ENCODE results near the gene NDUFAF8. TPM values are rescaled to one million over a fixed set of nuclear protein-coding genes. Genes with fewer than 3 reads are reported as not detected.

Gene NDUFAF8
- total RNA-seq, 4 donors from 2014 or later: 22.0 to 67.0 (median 34.3) TPM

- DNase-seq: no peak
- 0% methylated on average over 1 of the region's 26 CpGs; no CpG with 5 or more reads in 1 of the 2 donors for WGBS, 2 donors
- Histone ChIP-seq H3K9me3 (no peaks in the 10 kb centered on the region), H3K4me1 (peaks cover 27 to 59% (median 30%) of the 10 kb centered on the region in 3 donors), H3K27ac (peak overlapping the region; percentile 23 to 88 (median 78)), H3K4me3 (peak overlapping the region; percentile 63 to 99 (median 81)), H3K36me3 (peaks cover 0 to 46% (median 2%) of the 10 kb centered on the region in 3 donors), H3K27me3 (no peaks in the 10 kb centered on the region)
- peak in 1 of 6 experiments; percentile 7 for TF ChIP-seq CTCF (IDR thresholded peaks at IDR 0.05)
- TF ChIP-seq POLR2A (IDR thresholded peaks at IDR 0.05): no peak
- intact Hi-C loops (cut with DNase I): no loop called here
These were observed 666 bp upstream of the NDUFAF8 start for GRCh38 chr17:81238490-81238814.

DNA sequence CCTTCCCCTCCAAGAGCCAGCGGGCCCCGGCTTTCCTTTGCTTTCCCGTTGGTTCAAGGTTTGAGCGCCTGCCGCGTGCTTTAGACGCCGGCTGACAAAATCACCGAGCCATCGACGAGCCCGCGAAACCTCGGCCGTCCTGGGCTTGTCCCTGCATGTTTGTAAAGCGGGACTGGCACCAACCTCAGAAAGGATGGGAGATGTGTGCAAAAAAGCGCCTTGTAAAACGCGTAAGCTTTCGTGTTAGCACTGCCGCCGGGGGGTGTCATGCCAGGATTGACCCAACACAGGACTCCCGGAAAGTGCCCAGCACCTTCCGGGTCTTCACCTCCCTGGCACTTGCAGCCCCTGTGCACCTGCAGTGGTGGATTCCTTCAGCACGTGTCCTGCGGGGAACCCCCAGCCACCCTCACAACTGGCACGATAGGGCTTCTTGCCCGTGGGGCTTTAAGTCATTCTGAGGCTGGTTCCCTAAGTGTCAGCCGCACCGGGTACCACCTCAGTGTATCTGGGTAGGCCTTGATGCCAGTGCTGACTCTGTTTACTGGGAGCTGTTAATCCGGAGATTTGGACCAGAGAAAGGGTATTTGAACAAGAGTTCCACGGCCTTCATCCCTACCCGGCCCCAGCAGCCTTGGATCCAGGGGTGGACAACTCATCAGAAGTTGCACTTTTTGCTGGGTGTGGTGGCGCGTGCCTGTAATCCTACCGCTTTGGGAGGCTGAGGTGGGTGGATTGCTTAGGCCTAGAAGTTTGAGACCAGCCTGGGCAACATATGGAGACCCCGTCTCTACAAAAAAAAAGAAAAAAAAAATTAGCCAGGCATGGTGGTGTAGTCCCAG is 817 bp downstream of the NDUFAF8 start:
- DNase-seq: no peak
- H3K27ac ChIP-seq: peak overlapping the region; percentile 77 to 93 (median 88)
- 0 to 32% methylated on average over 14 of the region's 37 CpGs for WGBS, 2 donors
- H3K4me1 ChIP-seq: peaks cover 27 to 59% (median 30%) of the 10 kb centered on the region in 3 donors
- TF ChIP-seq POLR2A (IDR thresholded peaks at IDR 0.05) (no peak), CTCF (IDR thresholded peaks at IDR 0.05) (no peak)
- no peaks in the 10 kb centered on the region for H3K9me3 ChIP-seq
- no peaks in the 10 kb centered on the region for H3K27me3 ChIP-seq
- H3K36me3 ChIP-seq: peaks cover 0 to 35% (median 0%) of the 10 kb centered on the region in 3 donors
- H3K4me3 ChIP-seq: peak overlapping the region; percentile 63 to 99 (median 81)
- intact Hi-C loops (cut with DNase I): no loop called here

DNA sequence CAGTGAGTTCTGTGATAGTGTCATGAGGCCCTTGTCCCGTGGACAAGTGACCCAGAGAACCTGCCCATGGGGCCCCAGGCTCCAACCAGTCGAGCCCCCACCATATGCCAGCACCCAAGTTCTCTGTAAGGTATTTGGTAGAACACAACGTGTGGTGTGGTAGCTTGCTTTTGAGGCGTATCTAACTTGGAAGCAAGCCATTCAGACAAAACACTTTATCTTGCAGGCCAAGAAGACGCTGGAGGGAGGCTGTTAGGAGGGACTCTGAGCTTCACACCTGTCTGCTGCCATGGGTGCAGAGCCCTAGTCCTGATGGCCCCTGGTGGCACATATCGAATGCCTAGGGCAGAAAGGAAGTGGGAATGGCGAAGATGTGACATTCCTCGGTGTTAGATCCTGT is 1.6 kb downstream of the NDUFAF8 start:
- Histone ChIP-seq H3K27me3 (no peaks in the 10 kb centered on the region), H3K9me3 (no peaks in the 10 kb centered on the region), H3K4me1 (peaks cover 27 to 55% (median 30%) of the 10 kb centered on the region in 3 donors), H3K4me3 (no peak overlapping the region), H3K36me3 (peaks cover 0 to 36% (median 0%) of the 10 kb centered on the region in 3 donors), H3K27ac (no peak overlapping the region)
- no peak for DNase-seq
- no peak for TF ChIP-seq POLR2A (IDR thresholded peaks at IDR 0.05)
- TF ChIP-seq CTCF (IDR thresholded peaks at IDR 0.05): no peak
- intact Hi-C loops (cut with DNase I): no loop called here
- 44 to 53% methylated on average over 5 to 7 of the region's 8 CpGs for WGBS, 2 donors

DNA sequence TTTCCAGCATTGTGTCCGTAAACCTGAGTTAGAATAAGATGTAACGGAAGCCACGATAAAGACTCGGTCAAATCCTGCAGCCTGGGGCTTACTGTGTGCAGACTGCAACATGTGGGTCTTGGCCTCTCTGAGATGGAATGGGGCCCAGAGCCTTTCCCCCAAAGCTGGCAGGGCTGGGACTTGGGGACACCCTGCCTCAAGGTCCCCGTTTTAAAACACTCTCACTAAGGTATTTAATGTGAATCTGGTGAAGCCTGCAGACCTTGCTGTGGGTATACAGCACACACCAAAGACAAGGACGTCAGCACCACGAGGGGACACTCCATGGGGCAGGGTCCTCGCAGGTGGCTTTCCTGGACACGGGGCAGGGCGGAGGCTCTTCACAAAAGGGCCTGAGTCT is 2.1 kb downstream of the NDUFAF8 start:
- Histone ChIP-seq H3K4me3 (no peak overlapping the region), H3K4me1 (peaks cover 27 to 50% (median 30%) of the 10 kb centered on the region in 3 donors), H3K36me3 (peaks cover 0 to 36% (median 0%) of the 10 kb centered on the region in 3 donors), H3K27ac (no peak overlapping the region), H3K9me3 (no peaks in the 10 kb centered on the region), H3K27me3 (no peaks in the 10 kb centered on the region)
- intact Hi-C loops (cut with DNase I): no loop called here
- no peak for TF ChIP-seq CTCF (IDR thresholded peaks at IDR 0.05)
- no peak for TF ChIP-seq POLR2A (IDR thresholded peaks at IDR 0.05)
- WGBS, 2 donors: 80 to 84% methylated on average over 1 to 4 of the region's 10 CpGs
- DNase-seq: no peak

- Histone ChIP-seq H3K9me3 (no peaks in the 10 kb centered on the region), H3K27ac (no peak overlapping the region), H3K4me1 (peaks cover 27 to 44% (median 28%) of the 10 kb centered on the region in 3 donors), H3K36me3 (peaks cover 0 to 36% (median 0%) of the 10 kb centered on the region in 3 donors), H3K27me3 (no peaks in the 10 kb centered on the region), H3K4me3 (no peak overlapping the region)
- DNase-seq: no peak
- TF ChIP-seq CTCF (IDR thresholded peaks at IDR 0.05): peak; percentile 58 to 73 (median 64)
- no peak for TF ChIP-seq POLR2A (IDR thresholded peaks at IDR 0.05)
- intact Hi-C loops (cut with DNase I): no loop called here
- WGBS, 2 donors: 50 to 67% methylated on average over 6 to 8 of the region's 26 CpGs
These were observed 2.7 kb downstream of the NDUFAF8 start for GRCh38 chr17:81241648-81242420.

All from esophagus squamous epithelium (tissue), 5 donors.